Measurements from ENCODE around the gene GALNTL6.

The GALNTL6 gene

DNA sequence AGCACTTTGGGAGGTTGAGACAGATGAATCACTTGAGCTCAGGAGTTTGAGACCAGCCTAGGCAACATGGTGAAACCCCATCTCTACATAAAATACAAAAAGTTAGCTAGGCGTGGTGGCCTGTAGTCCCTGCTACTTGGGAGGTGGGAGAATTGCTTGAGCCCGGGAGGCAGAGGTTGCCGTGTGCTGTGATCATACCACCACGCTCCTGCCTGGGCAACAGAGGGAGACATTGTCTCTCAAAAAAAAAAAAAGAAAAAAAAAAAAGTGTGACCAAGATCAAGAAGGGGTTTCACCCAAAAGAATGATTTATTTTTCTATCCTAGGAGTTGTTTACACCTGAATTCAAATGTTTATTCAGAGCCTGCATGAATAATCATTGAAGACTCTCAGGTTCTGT lies 783.0 kb downstream of the GALNTL6 start:
- Mint-ChIP-seq H3K27ac (no peak overlapping the region), H3K4me3 (no peak overlapping the region), H3K9me3 (no peaks in the 10 kb centered on the region), H3K4me1 (no peaks in the 10 kb centered on the region), H3K27me3 (no peaks in the 10 kb centered on the region), H3K36me3 (no peaks in the 10 kb centered on the region)
- ATAC-seq: no peak

DNA sequence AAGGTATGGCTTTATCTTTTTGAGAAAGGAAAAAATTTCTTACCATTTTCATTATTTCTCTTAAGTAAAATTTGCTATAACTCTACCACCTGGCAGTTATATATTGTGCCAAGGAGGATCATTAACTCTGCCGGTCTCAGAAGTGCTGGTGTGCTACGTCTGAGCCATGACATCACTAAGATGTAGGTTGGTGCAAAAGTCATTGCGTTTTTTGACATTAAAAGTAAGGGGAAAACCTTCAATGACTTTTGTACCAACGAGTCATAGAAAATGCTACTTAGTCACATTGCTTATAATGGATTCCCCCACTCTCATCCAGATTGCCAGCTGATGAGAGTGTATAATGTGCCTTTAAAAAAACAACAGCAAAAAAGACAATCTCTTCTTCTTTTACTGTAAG lies 786.4 kb downstream of the GALNTL6 start:
- H3K9me3 Mint-ChIP-seq: no peaks in the 10 kb centered on the region
- no peak overlapping the region for H3K4me3 Mint-ChIP-seq
- H3K27me3 Mint-ChIP-seq: no peaks in the 10 kb centered on the region
- ATAC-seq: no peak
- no peaks in the 10 kb centered on the region for H3K4me1 Mint-ChIP-seq
- H3K27ac Mint-ChIP-seq: no peak overlapping the region
- H3K36me3 Mint-ChIP-seq: no peaks in the 10 kb centered on the region

DNA sequence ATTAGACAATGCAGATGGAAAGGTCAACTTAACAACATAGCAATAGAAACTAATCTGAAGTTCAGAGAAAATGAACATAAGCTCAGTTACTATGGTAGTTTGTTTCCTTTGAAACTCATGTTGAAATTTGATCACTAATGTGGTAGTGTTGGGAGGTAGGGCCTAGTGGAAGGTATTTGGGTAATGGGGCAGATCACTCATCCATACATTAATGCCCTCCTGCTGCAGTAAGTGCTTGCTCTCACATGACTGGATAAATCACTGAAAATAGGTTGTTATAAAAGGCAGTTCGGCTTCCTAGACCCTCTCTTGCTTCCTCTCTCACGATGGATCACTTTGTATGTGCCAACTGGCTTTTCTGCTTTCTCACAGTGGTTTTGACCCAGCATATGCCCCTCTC lies 788.0 kb downstream of the GALNTL6 start:
- Mint-ChIP-seq H3K9me3 (peaks cover 4% of the 10 kb centered on the region), H3K27me3 (no peaks in the 10 kb centered on the region), H3K4me1 (no peaks in the 10 kb centered on the region), H3K36me3 (no peaks in the 10 kb centered on the region), H3K27ac (no peak overlapping the region), H3K4me3 (no peak overlapping the region)
- ATAC-seq: no peak

DNA sequence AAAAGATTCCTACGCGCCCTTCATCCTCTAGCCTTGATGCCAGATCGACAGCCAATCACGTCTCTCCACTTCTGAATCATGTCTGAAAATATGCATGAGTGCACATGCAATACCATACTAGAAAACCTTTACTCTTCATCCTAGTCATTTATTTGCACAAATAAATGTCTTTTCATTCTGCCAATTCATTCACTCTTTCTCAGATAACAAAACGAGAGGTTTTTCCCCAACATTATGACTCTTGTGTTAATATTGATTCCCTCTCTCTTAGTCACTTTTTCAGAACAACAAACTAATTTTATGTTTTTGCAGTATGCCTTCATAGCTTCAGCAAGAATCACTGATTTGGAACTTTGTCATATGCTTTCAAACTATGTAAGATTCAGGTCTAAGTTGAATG lies 806.0 kb downstream of the GALNTL6 start:
- Mint-ChIP-seq H3K27ac (no peak overlapping the region), H3K36me3 (no peaks in the 10 kb centered on the region), H3K4me3 (no peak overlapping the region), H3K4me1 (no peaks in the 10 kb centered on the region), H3K9me3 (no peaks in the 10 kb centered on the region), H3K27me3 (no peaks in the 10 kb centered on the region)
- ATAC-seq: no peak

DNA sequence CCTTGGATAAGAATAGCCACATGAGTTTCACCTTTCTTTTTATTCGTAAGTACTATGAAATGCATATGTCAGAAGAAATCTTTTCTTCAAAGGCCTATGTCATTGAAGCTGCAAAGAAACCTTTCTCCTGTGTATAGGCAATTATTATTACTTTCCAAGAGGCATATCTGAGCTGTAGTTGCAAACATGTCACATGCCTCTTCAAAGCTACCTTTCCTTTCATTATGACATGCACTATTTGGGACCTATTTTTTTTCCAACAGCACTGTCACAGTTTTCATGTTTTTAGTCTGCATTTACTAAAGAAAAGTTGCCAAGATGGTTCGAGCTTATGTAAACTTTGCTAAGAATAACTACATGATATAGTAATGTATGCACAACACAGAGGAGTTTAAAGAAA lies 806.6 kb downstream of the GALNTL6 start:
- no peaks in the 10 kb centered on the region for H3K9me3 Mint-ChIP-seq
- H3K36me3 Mint-ChIP-seq: no peaks in the 10 kb centered on the region
- H3K4me3 Mint-ChIP-seq: no peak overlapping the region
- H3K4me1 Mint-ChIP-seq: no peaks in the 10 kb centered on the region
- no peak for ATAC-seq
- H3K27ac Mint-ChIP-seq: no peak overlapping the region
- H3K27me3 Mint-ChIP-seq: no peaks in the 10 kb centered on the region

DNA sequence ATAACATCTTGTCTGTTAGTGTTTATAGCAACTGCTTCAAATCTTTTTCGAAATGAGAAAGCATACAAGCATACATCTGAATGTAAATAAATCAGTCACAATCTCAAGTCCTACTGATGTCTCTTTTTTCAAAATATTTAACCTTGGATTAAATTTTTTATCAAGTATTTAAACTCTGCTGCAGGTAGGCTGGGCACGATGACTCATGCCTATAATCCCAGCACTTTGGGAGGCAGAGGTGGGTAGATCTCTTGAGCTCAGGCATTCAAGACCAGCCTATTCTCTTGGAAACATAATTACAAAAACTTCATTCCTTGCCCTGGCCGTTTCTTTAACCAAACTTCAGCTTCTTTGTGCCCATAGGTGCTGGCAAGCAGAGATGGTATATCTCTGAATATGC lies 815.1 kb downstream of the GALNTL6 start:
- Mint-ChIP-seq H3K27me3 (no peaks in the 10 kb centered on the region), H3K9me3 (peaks cover 4% of the 10 kb centered on the region), H3K4me3 (no peak overlapping the region), H3K4me1 (no peaks in the 10 kb centered on the region), H3K27ac (no peak overlapping the region), H3K36me3 (no peaks in the 10 kb centered on the region)
- ATAC-seq: no peak

DNA sequence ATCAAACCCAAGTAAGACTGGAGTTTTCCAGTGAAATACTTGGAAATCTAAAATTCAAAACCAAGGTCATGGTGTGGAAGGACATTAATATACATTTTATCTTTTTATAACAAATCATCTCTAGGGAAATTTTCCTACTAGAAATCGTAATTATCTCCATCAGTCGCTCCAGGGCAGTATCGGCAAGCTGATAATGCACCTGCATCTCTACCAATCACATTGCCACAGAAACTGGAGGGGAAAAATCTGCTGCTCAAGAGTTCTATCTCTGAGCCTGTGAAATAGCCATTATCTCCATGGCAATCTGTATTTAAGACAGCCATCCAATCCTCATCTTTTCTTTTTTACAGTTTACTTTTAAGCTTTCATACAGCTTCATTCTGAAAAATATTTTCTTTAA lies 817.1 kb downstream of the GALNTL6 start:
- no peaks in the 10 kb centered on the region for H3K36me3 Mint-ChIP-seq
- H3K4me3 Mint-ChIP-seq: no peak overlapping the region
- H3K27me3 Mint-ChIP-seq: no peaks in the 10 kb centered on the region
- H3K9me3 Mint-ChIP-seq: no peaks in the 10 kb centered on the region
- H3K27ac Mint-ChIP-seq: no peak overlapping the region
- no peak for ATAC-seq
- no peaks in the 10 kb centered on the region for H3K4me1 Mint-ChIP-seq

DNA sequence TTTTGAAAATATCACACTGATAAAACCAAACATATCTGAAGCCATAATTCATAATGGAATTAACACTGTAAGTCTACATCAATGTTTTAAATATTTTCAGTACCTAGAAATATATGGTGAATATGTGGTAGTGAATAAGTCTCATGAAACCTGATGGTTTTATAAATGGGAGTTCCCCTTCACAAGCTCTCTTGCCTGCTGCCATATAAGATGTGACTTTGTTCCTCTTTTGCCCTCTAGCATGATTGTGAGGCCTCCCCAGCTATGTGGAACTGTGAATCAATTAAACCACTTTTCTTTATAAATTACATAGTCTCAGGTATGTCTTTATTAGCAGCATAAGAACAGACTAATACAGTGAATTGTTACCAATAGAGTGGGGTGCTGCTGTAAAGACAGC lies 818.6 kb downstream of the GALNTL6 start:
- Mint-ChIP-seq H3K36me3 (no peaks in the 10 kb centered on the region), H3K27ac (no peak overlapping the region)
- ATAC-seq: no peak

DNA sequence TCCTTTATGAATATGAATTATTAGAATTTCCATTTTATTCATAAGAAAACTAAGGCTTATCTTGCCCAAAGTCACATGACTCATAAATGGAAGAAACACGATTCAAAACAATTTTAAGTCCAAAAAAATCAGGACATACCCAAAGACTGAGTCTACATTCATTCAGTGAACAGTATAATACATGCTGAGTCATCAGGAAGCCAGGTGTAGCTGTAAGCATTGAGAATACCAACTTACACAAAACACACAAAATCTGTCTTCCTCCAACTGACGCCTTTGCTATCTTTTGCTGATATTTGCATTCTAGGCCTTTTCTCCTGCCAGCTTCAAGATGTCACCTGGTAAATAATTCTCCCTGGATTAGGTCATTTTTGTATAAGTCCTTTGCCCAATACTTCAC lies 835.3 kb downstream of the GALNTL6 start:
- H3K4me1 Mint-ChIP-seq: no peaks in the 10 kb centered on the region
- no peak overlapping the region for H3K27ac Mint-ChIP-seq
- no peaks in the 10 kb centered on the region for H3K9me3 Mint-ChIP-seq
- ATAC-seq: no peak
- H3K4me3 Mint-ChIP-seq: no peak overlapping the region
- no peaks in the 10 kb centered on the region for H3K27me3 Mint-ChIP-seq
- no peaks in the 10 kb centered on the region for H3K36me3 Mint-ChIP-seq

More for the DNA sequence above, 818.6 kb downstream of the GALNTL6 start:
- Mint-ChIP-seq H3K27me3 (no peaks in the 10 kb centered on the region), H3K9me3 (no peaks in the 10 kb centered on the region), H3K4me3 (no peak overlapping the region), H3K4me1 (no peaks in the 10 kb centered on the region)

DNA sequence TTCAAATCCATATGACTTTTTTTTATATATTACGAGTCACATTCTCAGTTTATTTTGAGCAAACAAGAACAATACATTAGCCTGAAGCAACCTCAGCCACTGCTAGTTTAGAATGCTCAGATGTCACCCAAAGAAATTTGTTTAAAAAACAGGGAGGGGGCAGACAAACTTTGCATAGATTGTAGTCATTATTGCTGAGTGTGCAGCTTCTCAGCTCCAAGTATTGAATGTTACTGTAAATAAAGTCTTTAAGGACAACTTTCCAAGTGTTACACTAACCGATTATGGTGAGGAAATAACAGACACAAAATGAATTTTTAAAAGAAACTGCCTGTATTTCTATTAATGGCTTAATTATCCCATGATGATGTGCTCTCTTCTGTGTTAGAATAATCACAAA lies 835.9 kb downstream of the GALNTL6 start:
- Mint-ChIP-seq H3K36me3 (no peaks in the 10 kb centered on the region), H3K4me3 (no peak overlapping the region), H3K27me3 (no peaks in the 10 kb centered on the region)

DNA sequence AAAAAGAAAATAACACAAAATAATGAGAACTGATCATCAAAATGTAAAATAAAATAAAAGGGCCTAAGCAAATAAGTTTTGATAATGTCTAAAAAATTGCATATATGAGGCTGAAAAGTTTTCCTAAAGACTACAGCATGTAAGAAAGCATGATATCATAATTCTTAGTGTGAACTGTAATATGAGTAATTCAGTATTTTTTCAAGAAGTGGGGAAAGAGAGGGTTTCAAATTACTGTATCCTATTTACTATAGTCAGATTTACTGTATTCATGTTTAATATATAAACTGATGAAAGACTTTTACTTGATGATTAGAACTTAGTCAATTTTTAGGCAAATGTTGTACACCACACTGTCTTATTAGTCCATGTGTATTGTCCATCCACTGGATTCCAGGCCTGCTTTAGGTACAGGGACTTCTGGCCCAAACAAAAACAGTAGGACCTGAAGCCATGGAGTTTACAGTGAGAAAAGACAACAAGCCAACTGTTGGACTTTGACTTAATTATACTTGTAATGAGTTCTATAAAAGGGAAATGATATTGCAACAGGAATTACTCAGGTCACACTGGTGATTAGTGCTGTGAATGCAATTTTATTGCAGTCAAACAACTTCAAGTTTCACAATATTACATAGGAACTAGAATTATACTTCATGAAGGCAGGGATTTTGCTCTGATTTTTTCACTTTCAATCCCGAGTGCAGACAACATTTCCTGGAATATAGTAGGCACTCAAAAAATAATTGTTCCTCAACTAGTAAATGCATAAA lies 837.7 kb downstream of the GALNTL6 start:
- no peaks in the 10 kb centered on the region for H3K36me3 Mint-ChIP-seq
- no peaks in the 10 kb centered on the region for H3K9me3 Mint-ChIP-seq
- no peak for ATAC-seq
- no peak overlapping the region for H3K27ac Mint-ChIP-seq
- H3K4me1 Mint-ChIP-seq: no peaks in the 10 kb centered on the region
- H3K4me3 Mint-ChIP-seq: no peak overlapping the region
- no peaks in the 10 kb centered on the region for H3K27me3 Mint-ChIP-seq

More for the DNA sequence above, 835.9 kb downstream of the GALNTL6 start:
- Mint-ChIP-seq H3K27ac (no peak overlapping the region), H3K9me3 (no peaks in the 10 kb centered on the region), H3K4me1 (no peaks in the 10 kb centered on the region)
- ATAC-seq: no peak

DNA sequence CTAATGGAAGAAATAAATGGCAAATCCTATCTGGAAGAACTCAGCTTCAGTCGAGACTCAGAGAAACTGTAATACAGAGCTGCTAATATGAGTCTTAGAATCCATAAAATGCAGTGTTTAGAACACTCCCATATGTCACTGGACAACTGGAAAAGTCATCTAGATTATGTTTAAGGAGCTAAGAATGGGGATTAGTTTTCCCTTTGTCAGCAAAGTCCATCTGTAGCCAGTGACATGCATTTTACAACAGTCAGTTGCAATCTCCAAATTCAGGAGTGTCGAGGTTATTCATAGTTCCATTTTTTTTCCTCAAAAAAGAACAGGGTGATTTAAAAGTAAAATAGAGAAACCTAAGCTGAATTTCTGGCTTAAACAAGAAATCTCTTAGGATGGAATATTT lies 838.8 kb downstream of the GALNTL6 start:
- Mint-ChIP-seq H3K4me1 (no peaks in the 10 kb centered on the region), H3K27ac (no peak overlapping the region)

DNA sequence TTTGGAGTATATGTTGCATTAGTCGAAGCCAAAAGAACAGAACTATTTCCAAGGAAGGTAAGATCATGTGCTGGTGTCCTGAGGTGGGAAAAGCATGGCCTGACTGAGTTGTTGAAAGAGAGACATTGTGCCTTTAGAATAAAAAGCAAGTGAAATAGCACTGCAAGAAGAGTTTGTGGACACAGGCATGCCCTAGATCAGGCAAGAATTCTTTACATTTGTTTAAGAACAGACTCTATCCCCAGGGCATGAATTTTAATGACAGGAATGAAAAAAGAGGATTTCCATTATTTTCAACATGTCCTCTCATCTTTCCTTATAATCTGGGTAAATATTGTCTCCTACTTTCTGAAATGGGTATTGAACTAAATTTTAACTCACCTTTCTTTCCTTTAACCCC lies 839.2 kb downstream of the GALNTL6 start:
- Mint-ChIP-seq H3K9me3 (no peaks in the 10 kb centered on the region), H3K36me3 (no peaks in the 10 kb centered on the region), H3K27me3 (no peaks in the 10 kb centered on the region), H3K4me1 (no peaks in the 10 kb centered on the region), H3K4me3 (no peak overlapping the region), H3K27ac (no peak overlapping the region)
- ATAC-seq: no peak

More for the DNA sequence above, 838.8 kb downstream of the GALNTL6 start:
- H3K4me3 Mint-ChIP-seq: no peak overlapping the region
- no peak for ATAC-seq
- H3K9me3 Mint-ChIP-seq: no peaks in the 10 kb centered on the region
- no peaks in the 10 kb centered on the region for H3K36me3 Mint-ChIP-seq
- no peaks in the 10 kb centered on the region for H3K27me3 Mint-ChIP-seq

DNA sequence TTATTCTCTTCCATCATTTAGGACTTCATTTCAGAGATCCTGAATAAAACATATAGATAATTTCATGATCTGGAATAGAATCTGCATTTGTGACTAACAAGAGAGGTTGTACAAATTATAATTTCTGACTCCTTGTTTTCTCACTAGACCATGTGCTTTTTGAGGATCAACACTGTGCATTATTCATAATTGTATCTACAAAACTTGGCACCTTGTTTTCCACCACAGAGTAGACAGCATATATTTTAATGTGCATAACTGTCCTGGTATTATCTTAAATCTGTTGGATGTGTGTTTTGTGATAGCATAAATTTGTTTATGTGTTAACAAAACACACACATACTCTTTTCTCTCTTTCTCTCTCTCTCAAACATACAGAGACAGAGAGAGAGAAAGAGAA lies 840.5 kb downstream of the GALNTL6 start:
- Mint-ChIP-seq H3K27ac (no peak overlapping the region), H3K27me3 (no peaks in the 10 kb centered on the region), H3K9me3 (no peaks in the 10 kb centered on the region), H3K4me3 (no peak overlapping the region), H3K36me3 (no peaks in the 10 kb centered on the region), H3K4me1 (no peaks in the 10 kb centered on the region)
- ATAC-seq: no peak

DNA sequence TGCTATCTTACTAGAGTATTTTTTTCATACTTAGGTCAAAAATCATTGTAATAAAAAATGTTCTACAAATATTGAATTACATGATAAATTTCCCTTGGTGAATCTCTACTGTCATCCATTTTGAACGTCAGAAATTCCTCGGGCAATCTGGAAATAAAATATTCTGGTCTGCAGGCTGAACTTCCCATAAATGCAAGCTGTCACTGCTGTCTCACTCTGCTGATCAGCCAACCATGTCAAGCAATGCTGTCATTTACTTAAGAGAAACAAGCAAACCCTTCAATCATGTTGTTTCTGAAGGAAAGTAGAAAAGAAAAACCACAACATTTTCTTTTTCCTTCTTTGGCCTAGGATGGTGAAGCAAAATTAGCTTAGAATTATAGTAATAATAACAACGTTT lies 841.3 kb downstream of the GALNTL6 start:
- no peaks in the 10 kb centered on the region for H3K27me3 Mint-ChIP-seq
- H3K4me3 Mint-ChIP-seq: no peak overlapping the region
- H3K9me3 Mint-ChIP-seq: no peaks in the 10 kb centered on the region
- H3K36me3 Mint-ChIP-seq: no peaks in the 10 kb centered on the region
- no peaks in the 10 kb centered on the region for H3K4me1 Mint-ChIP-seq
- H3K27ac Mint-ChIP-seq: no peak overlapping the region
- no peak for ATAC-seq

DNA sequence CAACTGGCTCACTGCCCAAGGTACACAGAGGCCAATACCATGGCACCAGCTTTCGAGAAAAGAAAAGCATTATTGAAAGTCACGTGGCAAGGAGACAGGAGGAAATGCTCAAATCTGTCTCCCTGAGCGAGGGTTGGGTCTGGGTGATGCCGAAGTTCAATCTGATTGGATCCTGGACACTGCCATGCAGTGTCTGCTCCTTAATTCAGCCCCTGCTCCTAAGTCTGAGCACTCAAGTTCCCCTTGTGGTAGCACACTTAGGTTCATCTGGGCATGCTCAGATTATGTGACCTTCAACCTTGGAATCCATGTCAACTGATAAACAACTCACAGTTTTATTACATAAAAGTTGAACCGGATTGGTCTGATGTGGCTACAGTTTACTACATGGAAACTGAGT lies 842.9 kb downstream of the GALNTL6 start:
- ATAC-seq: no peak
- H3K27me3 Mint-ChIP-seq: no peaks in the 10 kb centered on the region
- no peaks in the 10 kb centered on the region for H3K36me3 Mint-ChIP-seq
- no peak overlapping the region for H3K4me3 Mint-ChIP-seq
- H3K27ac Mint-ChIP-seq: no peak overlapping the region
- H3K9me3 Mint-ChIP-seq: no peaks in the 10 kb centered on the region
- no peaks in the 10 kb centered on the region for H3K4me1 Mint-ChIP-seq

DNA sequence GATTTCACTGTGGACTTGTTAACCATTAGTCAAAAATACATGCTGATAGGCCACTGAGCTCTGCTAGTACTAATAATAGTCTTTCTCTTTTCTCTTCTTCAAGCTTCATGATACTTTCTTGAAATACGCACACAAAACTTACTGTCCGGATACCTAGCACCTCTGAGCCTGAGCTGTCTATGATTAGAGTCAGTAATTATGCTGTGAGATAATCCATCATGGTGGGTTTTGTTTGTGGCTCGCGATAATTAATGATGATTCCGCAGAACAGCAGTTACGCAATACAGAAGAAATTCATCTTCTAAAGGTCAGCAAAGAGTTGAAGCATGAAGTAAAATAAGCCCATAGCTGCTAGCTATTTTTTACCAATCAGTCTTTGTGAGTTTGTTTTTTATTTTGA lies 843.9 kb downstream of the GALNTL6 start:
- Mint-ChIP-seq H3K4me1 (no peaks in the 10 kb centered on the region), H3K9me3 (no peaks in the 10 kb centered on the region), H3K4me3 (no peak overlapping the region), H3K27ac (no peak overlapping the region), H3K36me3 (no peaks in the 10 kb centered on the region), H3K27me3 (no peaks in the 10 kb centered on the region)
- no peak for ATAC-seq

All from stimulated activated memory B cell treated with anti-CD40 and anti-IgM and Interleukin-4, amounts not matched to agents 10 μg/mL and 1 μg/mL and 100 μg/mL, for 72 hours (primary cell).